ENCODE measurements around the gene BACE2.

The BACE2 gene

DNA sequence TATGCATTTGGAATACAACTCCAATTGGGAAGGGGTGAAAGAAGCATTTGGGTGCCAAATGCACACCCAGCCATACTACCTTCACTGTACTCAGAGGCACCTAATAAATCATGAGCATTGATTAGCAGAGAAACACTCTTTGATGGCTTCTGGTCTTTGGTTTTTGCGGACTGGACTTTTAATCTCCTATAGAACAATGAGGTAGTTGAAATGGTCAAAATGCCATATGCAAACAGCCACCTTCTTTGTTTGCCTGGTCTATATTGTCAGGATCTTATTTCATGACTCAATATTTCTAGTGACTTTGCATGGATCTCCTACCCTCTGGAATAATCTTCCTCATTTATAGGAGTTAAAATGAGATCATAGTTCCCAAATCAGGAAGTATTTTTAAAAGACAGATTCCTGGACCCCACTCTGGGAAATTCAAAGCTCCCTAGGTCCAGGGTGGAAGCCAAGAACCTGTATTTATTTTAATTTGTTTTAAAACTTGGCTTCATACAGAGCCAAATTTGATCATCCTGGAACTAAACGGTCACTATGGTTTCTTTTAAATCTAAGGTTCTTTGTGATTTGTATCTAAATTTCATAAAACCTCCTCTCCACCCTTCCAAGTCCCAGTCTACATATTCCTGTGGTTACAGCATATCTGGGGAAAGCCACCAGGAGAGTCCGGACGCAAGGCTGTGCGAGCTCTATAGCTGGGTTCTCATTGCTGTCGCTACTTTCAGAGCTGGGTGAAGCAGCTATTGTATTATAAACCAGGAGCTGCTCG, 157.4 kb downstream of the BACE2 start:
- no peak for DNase-seq

DNA sequence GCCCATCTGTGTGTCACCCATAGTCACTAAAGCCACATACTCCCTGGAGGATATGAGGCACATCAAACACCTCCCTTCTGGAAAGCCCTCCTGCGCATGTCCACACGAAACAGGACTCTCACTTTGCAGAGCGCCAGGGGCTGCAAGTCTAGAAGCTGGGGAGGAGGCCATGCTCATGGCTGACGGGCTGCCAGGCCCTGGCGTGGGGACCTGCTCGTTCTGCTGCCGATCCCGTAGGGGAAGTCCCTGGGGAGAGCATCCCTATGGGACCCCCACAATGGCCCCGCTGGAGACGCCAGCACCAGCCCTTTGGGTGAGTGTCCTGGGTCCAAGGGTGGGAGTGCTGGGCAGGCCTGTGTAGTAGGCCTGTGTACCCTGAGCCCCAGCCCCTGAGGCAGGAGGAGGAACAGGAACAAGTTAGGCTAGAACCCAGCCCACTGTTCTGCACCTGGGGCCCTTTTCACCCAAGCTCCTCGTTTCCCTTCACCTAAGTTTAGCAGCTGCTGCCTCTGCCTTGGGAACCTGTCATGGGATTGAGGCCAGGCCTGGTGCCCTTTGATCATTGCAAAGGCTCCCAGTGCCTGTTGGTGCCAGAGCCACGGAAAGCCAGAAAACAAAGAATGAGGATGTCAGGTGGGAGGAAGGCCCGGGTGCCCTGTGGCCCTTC, 158.6 kb downstream of the BACE2 start:
- no peak for DNase-seq

DNA sequence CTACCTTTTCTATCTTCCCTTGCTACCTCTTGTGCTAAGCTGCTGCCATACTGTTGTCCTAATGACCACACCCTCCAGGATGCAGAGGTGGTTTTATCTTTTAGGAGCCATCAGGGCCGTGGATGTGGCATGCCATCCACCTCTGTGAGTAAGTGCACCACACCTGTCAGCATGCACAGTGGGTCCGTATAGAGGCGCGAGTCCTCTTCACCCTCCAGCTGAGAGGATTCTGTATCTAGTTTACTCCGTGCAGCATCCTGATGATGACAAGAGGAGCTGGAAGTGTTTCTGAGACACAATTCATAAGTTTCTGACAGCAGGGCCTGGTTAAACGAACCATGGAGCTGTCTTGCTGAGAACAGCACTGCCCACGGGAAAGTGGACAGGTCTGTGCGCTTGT, 159.8 kb downstream of the BACE2 start:
- no peak for DNase-seq

DNA sequence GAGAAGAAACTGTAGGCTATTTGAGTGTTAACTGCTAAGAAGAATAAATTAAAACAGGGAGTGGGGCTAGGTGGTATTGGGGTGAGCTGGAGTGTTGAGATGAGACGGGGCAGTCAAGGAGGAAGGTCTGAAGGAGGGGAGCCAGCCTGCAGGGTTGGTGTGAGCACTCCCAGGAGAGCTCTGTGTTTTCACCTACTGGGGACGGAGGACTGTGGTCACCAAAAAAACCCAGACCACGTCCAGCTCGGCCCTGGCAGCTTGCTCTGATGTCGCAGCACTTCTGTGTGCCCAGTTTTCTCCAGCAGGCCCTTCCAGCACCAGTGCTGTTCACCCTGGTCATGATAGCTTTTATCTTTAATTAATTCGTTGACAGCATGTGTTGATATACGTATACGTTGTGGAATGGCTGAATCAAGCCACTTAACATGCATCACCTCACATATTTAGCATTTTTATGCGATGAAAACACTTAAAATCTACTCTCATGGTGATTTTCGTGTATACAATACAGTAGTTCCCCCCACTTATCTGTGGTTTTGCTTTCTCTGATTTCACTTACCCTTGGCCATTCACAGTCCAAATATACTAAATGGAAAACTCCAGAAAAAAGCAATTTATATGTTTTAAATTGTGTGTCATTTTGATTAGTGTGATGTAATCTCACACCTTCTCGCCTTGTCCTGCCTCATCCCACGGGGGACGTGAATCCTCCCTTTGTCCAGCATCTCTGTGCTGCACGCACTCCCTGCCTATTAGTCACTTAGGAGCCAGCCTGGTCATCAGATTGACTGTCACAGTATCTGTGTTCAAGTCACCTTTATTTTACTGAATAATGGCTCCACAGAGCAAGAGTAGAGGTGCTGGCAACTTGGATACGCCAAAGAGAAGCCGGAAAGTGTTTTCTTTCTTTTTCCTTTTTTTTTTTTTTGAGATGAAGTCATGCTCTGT, 161.0 kb downstream of the BACE2 start:
- no peak for DNase-seq

All from effector CD8-positive, alpha-beta T cell (primary cell).